ENCODE measurements around the gene TTC28. TPM values are rescaled to one million over a fixed set of nuclear protein-coding genes. Genes with fewer than 3 reads are reported as not detected.

TTC28 gene
- total and polyA plus RNA-seq, 12 donors, result 2.1 to 27.7 (median 20.4) TPM

- DNase-seq (no peak), ATAC-seq (no peak)
- Histone ChIP-seq H3K36me3 (peaks cover 0 to 8% (median 0%) of the 10 kb centered on the region in 9 donors), H3K27ac (no peak overlapping the region), H3K27me3 (no peaks in the 10 kb centered on the region), H3K4me1 (no peaks in the 10 kb centered on the region), H3K4me3 (no peak overlapping the region), H3K9me3 (no peaks in the 10 kb centered on the region)
- 82 to 83% methylated on average over 4 of the region's 4 CpGs for WGBS, 2 donors
- intact Hi-C loops (cut with DNase I), result no loop called here
- TF ChIP-seq CTCF (IDR thresholded peaks at IDR 0.05), result no peak
Observed at GRCh38 chr22:28629420-28630176, 50.0 kb downstream of the TTC28 start.

- H3K27me3 ChIP-seq, result no peaks in the 10 kb centered on the region
- DNase-seq (no peak), ATAC-seq (no peak)
- H3K36me3 ChIP-seq, result peaks cover 0 to 8% (median 0%) of the 10 kb centered on the region in 9 donors
- H3K9me3 ChIP-seq, result no peaks in the 10 kb centered on the region
- H3K4me3 ChIP-seq, result no peak overlapping the region
- TF ChIP-seq CTCF (IDR thresholded peaks at IDR 0.05), result no peak
- no peak overlapping the region for H3K27ac ChIP-seq
- H3K4me1 ChIP-seq, result no peaks in the 10 kb centered on the region
- intact Hi-C loops (cut with DNase I), result no loop called here
- WGBS, 2 donors, result 95 to 100% methylated on average over 1 of the region's 1 CpG
Observed at GRCh38 chr22:28628766-28629165, 50.9 kb downstream of the TTC28 start.

GRCh38 chr22:28627791-28628190 is 51.8 kb downstream of the TTC28 start:
- H3K9me3 ChIP-seq, result no peaks in the 10 kb centered on the region
- H3K27ac ChIP-seq, result no peak overlapping the region
- DNase-seq (no peak), ATAC-seq (no peak)
- H3K4me1 ChIP-seq, result no peaks in the 10 kb centered on the region
- peaks cover 0 to 8% (median 0%) of the 10 kb centered on the region in 9 donors for H3K36me3 ChIP-seq
- no peak overlapping the region for H3K4me3 ChIP-seq
- TF ChIP-seq CTCF (IDR thresholded peaks at IDR 0.05), result no peak
- intact Hi-C loops (cut with DNase I), result no loop called here
- no peaks in the 10 kb centered on the region for H3K27me3 ChIP-seq

- ATAC-seq, result no peak
- 64 to 69% methylated on average over 5 of the region's 5 CpGs for WGBS, 2 donors
Observed at GRCh38 chr22:28620244-28620922, 59.3 kb downstream of the TTC28 start.

More at GRCh38 chr22:28620244-28620922, 59.3 kb downstream of the TTC28 start:
- DNase-seq, result no peak
- no peak for TF ChIP-seq CTCF (IDR thresholded peaks at IDR 0.05)
- Histone ChIP-seq H3K4me1 (peaks cover 0 to 10% (median 0%) of the 10 kb centered on the region in 9 donors), H3K36me3 (no peaks in the 10 kb centered on the region), H3K9me3 (no peaks in the 10 kb centered on the region), H3K4me3 (no peak overlapping the region), H3K27ac (no peak overlapping the region), H3K27me3 (no peaks in the 10 kb centered on the region)
- intact Hi-C loops (cut with DNase I), result no loop called here
